Heart left ventricle (tissue), 13 donors: ENCODE measurements around the gene TNK2.
"Not testable (repeated sequence)": the region's sequence is repeated elsewhere in the genome, so short reads cannot be mapped to it uniquely, and the experiment has no call there.

Experiments used
- CTCF ChIP-seq, 12 donors: fragments of 200-600 bp; sonication (generic) in 4 of 12; IDR thresholded peaks; one replicate each; pipeline versions ENCODE4 v1.5.0 to v1.8.0; 2018 to 2022; ENCODE audit warnings: antibody characterized with exemption in 12 of 12, mild to moderate bottlenecking in 5 of 12
- POLR2A ChIP-seq, 2 donors: fragments of 450-650 bp; IDR thresholded peaks; one replicate each; pipeline ENCODE4 v1.6.1; 2017; ENCODE audit warnings: antibody characterized with exemption in 2 of 2, mild to moderate bottlenecking in 2 of 2, moderate library complexity in 2 of 2
- donor health status: ischemic (EF 13 %, LVEDD 7.1; RV severe dilation, severe dysfunction).
- donor health status: DM: no; HTN: yes; CAD: no.
- donor health status: DM: no; HTN: no; CAD: no.
- donor health status: ischemic (EF 25% LVEDD 6.9; RV normal size, moderate dysfunction).
- donor health status: ischemic (EF 25% LVEDD 5.7; RV mildly dilated, moderate dysfunction).
- donor health status: ischemic (EF 35%, LVEDD 5.7; RV mildly dilated, moderate dysfunction).
- donor health status: nonischemic (EF 11% LVEDD 7.7; RV severe dilation, severe dysfunction).
- donor health status: DM: yes; HTN: yes; CAD: no.
- donor health status: PGD.
- donor health status: ischemic (EF 29% LVEDD 5.4; RV normal size, mild dysfunction).
- donor health status: nonischemic (EF 23%, LVEDD 6.1; RV moderate dilation, normal function).

GRCh38 chr3:195901836-195902585 lies 6.3 kb downstream of the TNK2 start:
- TF ChIP-seq CTCF, POLR2A (IDR thresholded peaks at IDR 0.05): not testable (repeated sequence)
